HCT116 (cell line): ENCODE measurements around the gene TCL1B. TPM values are rescaled to one million over a fixed set of nuclear protein-coding genes. Genes with fewer than 3 reads are reported as not detected.

ENCODE experiments used
- ATAC-seq: fragments of 200-7000 bp; cut with Tn5 transposase; 2 replicates; pipeline ENCODE4 v1.9.1; 2020; ENCODE audit warnings: mild to moderate bottlenecking, moderate library complexity
- BruUV-seq: library from RNA; stranded (reverse); fragments of 400-500 nt; replicated peaks from 2 replicates; lab custom pipeline; 2021; lab: Mats Ljungman, UMichigan
- CTCF ChIA-PET: fragments of 300-600 bp; sonication (Branson Sonifier 250); formaldehyde crosslinking; loops from one replicate; lab custom pipeline; 2021; ENCODE audit warnings: antibody characterized with exemption; lab: Charles Lee
- POLR2A ChIA-PET: fragments of 300-600, 350-600 bp; sonication (Branson Sonifier 250); formaldehyde crosslinking; loops from one replicate; lab custom pipeline; 2021; ENCODE audit warnings: antibody characterized with exemption; lab: Charles Lee
- RAD21 ChIA-PET, 2 experiments: fragments of 300-600 bp; sonication (Branson Sonifier 250); formaldehyde crosslinking; loops; one replicate each; lab custom pipeline; 2023; ENCODE audit warnings: low total read pairs in 2 of 2; ENCODE audit not compliant: uncharacterized antibody in 2 of 2, unreplicated experiment in 2 of 2, low non-redundant PET in 1 of 2; lab: Charles Lee
- DNase-seq: peaks from one replicate; pipeline ENCODE4 v3.0.0-alpha.2; 2010; ENCODE audit warnings: low read depth, low spot score
- H2AFZ ChIP-seq: fragments of 200-600 bp; shearing (Covaris generic), sonication (generic); 2 replicates; pipeline ENCODE4 v1.6.1; 2017; ENCODE audit warnings: low read depth, mixed run types, mixed read lengths, antibody characterized with exemption, low read length; ENCODE audit not compliant: poor library complexity, severe bottlenecking
- H3K27ac ChIP-seq: 2 replicates; pipeline ENCODE4 v1.5.1; 2012; ENCODE audit warnings: low read depth, low read length
- H3K27me3 ChIP-seq: fragments of 200-600 bp; sonication (generic); 2 replicates; pipeline ENCODE4 v1.6.1; 2016; ENCODE audit warnings: mixed run types, low read length, mixed read lengths; ENCODE audit not compliant: insufficient read depth
- H3K36me3 ChIP-seq, 2 experiments: fragments of 200-500 bp in 1 of 2; fragments of 200-600 bp in 1 of 2; sonication (Bioruptor generic) in 1 of 2; sonication (generic) in 1 of 2; 2 replicates each; pipeline versions ENCODE4 v1.5.1 to v1.6.1; 2014 to 2016; ENCODE audit warnings: low read length in 2 of 2, inconsistent platforms in 1 of 2, mixed read lengths in 1 of 2, mixed run types in 1 of 2; ENCODE audit not compliant: insufficient read depth in 2 of 2, control insufficient read depth in 1 of 2
- H3K4me1 ChIP-seq, 2 experiments: fragments of 200-600 bp in 1 of 2; sonication (generic) in 1 of 2; 2 replicates each; pipeline versions ENCODE4 v1.5.1 to v1.6.1; 2012 to 2017; ENCODE audit warnings: low read length in 2 of 2, inconsistent platforms in 1 of 2, mild to moderate bottlenecking in 1 of 2, mixed read lengths in 1 of 2, mixed run types in 1 of 2, moderate library complexity in 1 of 2; ENCODE audit not compliant: insufficient read depth in 2 of 2, control insufficient read depth in 1 of 2
- H3K4me2 ChIP-seq: fragments of 200-600 bp; sonication (generic); 2 replicates; pipeline ENCODE4 v1.6.1; 2017; ENCODE audit warnings: mixed run types, low read length, mixed read lengths
- H3K4me3 ChIP-seq, 2 experiments: fragments of 200-600 bp in 1 of 2; sonication (generic) in 1 of 2; replicated peaks in 1 of 2; 2 replicates each; pipeline ENCODE4 v1.5.1; 2011 to 2016; ENCODE audit warnings: low read length in 2 of 2, control low read depth in 1 of 2, low read depth in 1 of 2, mild to moderate bottlenecking in 1 of 2, mixed read lengths in 1 of 2, mixed run types in 1 of 2
- H3K79me2 ChIP-seq: fragments of 200-600 bp; sonication (generic); 2 replicates; pipeline ENCODE4 v1.6.1; 2017; ENCODE audit warnings: mild to moderate bottlenecking, mixed run types, low read length, moderate library complexity, mixed read lengths; ENCODE audit not compliant: insufficient read depth
- H3K9ac ChIP-seq: fragments of 200-600 bp; sonication (generic); 2 replicates; pipeline ENCODE4 v1.6.1; 2016; ENCODE audit warnings: low read length, mixed read lengths
- H3K9me2 ChIP-seq: fragments of 200-600 bp; sonication (generic), shearing (Covaris generic); 2 replicates; pipeline ENCODE4 v1.6.1; 2017; ENCODE audit warnings: mixed run types, mild to moderate bottlenecking, moderate library complexity; ENCODE audit not compliant: insufficient read depth
- H3K9me3 ChIP-seq, 2 experiments: fragments of 200-500 bp in 1 of 2; fragments of 200-600 bp in 1 of 2; sonication (Bioruptor generic) in 1 of 2; sonication (generic) in 1 of 2; 2 replicates each; pipeline ENCODE4 v1.6.1; 2014 to 2017; ENCODE audit warnings: low read length in 2 of 2, mixed read lengths in 2 of 2, inconsistent platforms in 1 of 2, low read depth in 1 of 2, mild to moderate bottlenecking in 1 of 2, mixed run types in 1 of 2, moderate library complexity in 1 of 2; ENCODE audit not compliant: control insufficient read depth in 1 of 2, insufficient read depth in 1 of 2
- H4K20me1 ChIP-seq: fragments of 200-600 bp; sonication (generic), shearing (Covaris generic); 2 replicates; pipeline ENCODE4 v1.6.1; 2017; ENCODE audit warnings: mixed run types, mild to moderate bottlenecking, moderate library complexity; ENCODE audit not compliant: insufficient read depth
- ATF3 ChIP-seq: IDR thresholded peaks from 2 replicates; pipeline ENCODE4 v1.6.1; 2012
- CEBPB ChIP-seq: IDR thresholded peaks from 2 replicates; pipeline ENCODE4 v1.6.1; 2012; ENCODE audit warnings: low read depth
- EGR1 ChIP-seq: IDR thresholded peaks from 2 replicates; pipeline ENCODE4 v1.6.1; 2012; ENCODE audit warnings: low read depth
- ELF1 ChIP-seq: IDR thresholded peaks from 2 replicates; pipeline ENCODE4 v1.6.1; 2012; ENCODE audit warnings: low read depth, borderline replicate concordance
- EZH2 ChIP-seq: fragments of 200-600 bp; sonication (generic); IDR thresholded peaks from 2 replicates; pipeline ENCODE4 v1.6.1; 2017; ENCODE audit warnings: antibody characterized with exemption, mixed run types
- FOSL1 ChIP-seq: IDR thresholded peaks from 2 replicates; pipeline ENCODE4 v1.6.1; 2012; ENCODE audit warnings: low read depth
- JUND ChIP-seq: IDR thresholded peaks from 2 replicates; pipeline ENCODE4 v1.6.1; 2012
- POLR2A ChIP-seq: IDR thresholded peaks from 2 replicates; pipeline ENCODE4 v1.7.0; 2011; ENCODE audit warnings: borderline replicate concordance; ENCODE audit not compliant: insufficient read depth, insufficient read length; ENCODE audit errors: extremely low read depth
- RAD21 ChIP-seq: IDR thresholded peaks from 2 replicates; pipeline ENCODE4 v1.6.1; 2012; ENCODE audit warnings: low read depth, mild to moderate bottlenecking
- SIN3A ChIP-seq: IDR thresholded peaks from 2 replicates; pipeline ENCODE4 v1.6.1; 2012; ENCODE audit warnings: low read depth
- SP1 ChIP-seq: IDR thresholded peaks from 2 replicates; pipeline ENCODE4 v1.6.1; 2012; ENCODE audit warnings: low read depth
- SRF ChIP-seq: IDR thresholded peaks from 2 replicates; pipeline ENCODE4 v1.6.1; 2012; ENCODE audit warnings: low read depth
- TCF7L2 ChIP-seq: IDR thresholded peaks from 2 replicates; pipeline ENCODE4 v1.7.0; 2011; ENCODE audit warnings: borderline replicate concordance, inconsistent platforms; ENCODE audit not compliant: insufficient read depth, insufficient read length; ENCODE audit errors: extremely low read depth
- YY1 ChIP-seq: IDR thresholded peaks from 2 replicates; pipeline ENCODE4 v1.6.1; 2011; ENCODE audit warnings: low read length, low read depth, moderate library complexity, mild to moderate bottlenecking; ENCODE audit not compliant: insufficient replicate concordance; ENCODE audit errors: extremely low read depth
- ZBTB33 ChIP-seq: IDR thresholded peaks from 2 replicates; pipeline ENCODE4 v1.6.1; 2011; ENCODE audit warnings: mild to moderate bottlenecking, low read length, moderate library complexity; ENCODE audit not compliant: insufficient replicate concordance; ENCODE audit errors: extremely low read depth
- ZFX ChIP-seq: fragments of 450-650 bp; IDR thresholded peaks from 2 replicates; pipeline ENCODE4 v1.6.1; 2017
- intact Hi-C: fragments of 100-400 bp; cut with micrococcal nuclease; formaldehyde crosslinking; loops from 2 replicates; pipeline ENCODE4 v1.10.0; 2022
- total RNA-seq: library from RNA; stranded (reverse); gene quantifications from one replicate; pipeline ENCODE4 v1.2.1, GENCODE V29; 2021; ENCODE audit not compliant: unreplicated experiment

TCL1B gene
- total RNA-seq, 1 experiment from 2014 or later: not detected

- Histone ChIP-seq H3K27ac (no peak overlapping the region), H3K9ac (no peak overlapping the region), H3K36me3 (no peaks in the 10 kb centered on the region), H3K9me3 (no peaks in the 10 kb centered on the region), H3K4me2 (no peak overlapping the region), H3K4me3 (no peak overlapping the region), H3K9me2 (no peaks in the 10 kb centered on the region), H3K27me3 (peaks cover 17% of the 10 kb centered on the region), H3K4me1 (no peaks in the 10 kb centered on the region), H2AFZ (no peak overlapping the region), H4K20me1 (no peaks in the 10 kb centered on the region), H3K79me2 (no peaks in the 10 kb centered on the region)
- DNase-seq: no peak
- CTCF ChIA-PET: no interaction called here
- RAD21 ChIA-PET: no interaction called here
- no peak for ATAC-seq
- intact Hi-C loops: no loop called here
- BruUV-seq: no TSS peak
- POLR2A ChIA-PET: no interaction called here
- TF ChIP-seq CEBPB (no peak), RAD21 (no peak), EZH2 (no peak), FOSL1 (no peak), ZBTB33 (no peak), ZFX (no peak), YY1 (no peak), SP1 (no peak), SRF (no peak), SIN3A (no peak), ELF1 (no peak), ATF3 (no peak), POLR2A (no peak), JUND (no peak), EGR1 (no peak), TCF7L2 (no peak)
These were observed 3.2 kb downstream of the TCL1B start for GRCh38 chr14:95689441-95689840.
